NCI-H446 (cell line): ENCODE measurements around the gene GBF1.
"Not testable (repeated sequence)": the region's sequence is repeated elsewhere in the genome, so short reads cannot be mapped to it uniquely, and the experiment has no call there.

Experiments
- DNase-seq, 2 experiments: peaks; one replicate each; lab custom pipeline; 2025; lab: John Stamatoyannopoulos, UW

The GBF1 gene

GRCh38 chr10:102302611-102303010 is 57.3 kb downstream of the GBF1 start:
- DNase-seq = no peak

- DNase-seq = no peak
Measured at GRCh38 chr10:102306006-102306405, 60.7 kb downstream of the GBF1 start.

GRCh38 chr10:102306710-102307109 is 61.4 kb downstream of the GBF1 start:
- DNase-seq = no peak

- not testable (repeated sequence) for DNase-seq
Measured at GRCh38 chr10:102308318-102308717, 63.0 kb downstream of the GBF1 start.

GRCh38 chr10:102309236-102309635 is 63.9 kb downstream of the GBF1 start:
- no peak for DNase-seq

- no peak for DNase-seq
Measured at GRCh38 chr10:102309916-102310315, 64.6 kb downstream of the GBF1 start.

- no peak for DNase-seq
Measured at GRCh38 chr10:102310361-102311024, 65.2 kb downstream of the GBF1 start.

- no peak for DNase-seq
Measured at GRCh38 chr10:102311025-102311420, 65.7 kb downstream of the GBF1 start.

GRCh38 chr10:102312683-102313082 is 67.4 kb downstream of the GBF1 start:
- no peak for DNase-seq

- DNase-seq = no peak
Measured at GRCh38 chr10:102313221-102313896, 68.0 kb downstream of the GBF1 start.

- DNase-seq = no peak
Measured at GRCh38 chr10:102314801-102315200, 69.5 kb downstream of the GBF1 start.

GRCh38 chr10:102316421-102316820 is 71.1 kb downstream of the GBF1 start:
- no peak for DNase-seq

- DNase-seq = no peak
Measured at GRCh38 chr10:102322914-102323313, 77.6 kb downstream of the GBF1 start.

- no peak for DNase-seq
Measured at GRCh38 chr10:102324061-102324460, 78.7 kb downstream of the GBF1 start.

- DNase-seq = no peak
Measured at GRCh38 chr10:102326031-102326430, 80.7 kb downstream of the GBF1 start.

- DNase-seq = peak in 1 of 2 experiments; percentile 39
Measured at GRCh38 chr10:102327002-102327401, 81.7 kb downstream of the GBF1 start.

GRCh38 chr10:102327641-102328040 is 82.3 kb downstream of the GBF1 start:
- DNase-seq = no peak

- no peak for DNase-seq
Measured at GRCh38 chr10:102332772-102333171, 87.4 kb downstream of the GBF1 start.

GRCh38 chr10:102334101-102334500 is 88.8 kb downstream of the GBF1 start:
- peak in 1 of 2 experiments; percentile 20 for DNase-seq

- peak in 1 of 2 experiments; percentile 12 for DNase-seq
Measured at GRCh38 chr10:102335184-102335583, 89.9 kb downstream of the GBF1 start.

GRCh38 chr10:102341038-102341688 is 95.8 kb downstream of the GBF1 start:
- no peak for DNase-seq

- DNase-seq = no peak
Measured at GRCh38 chr10:102342458-102342857, 97.1 kb downstream of the GBF1 start.

- DNase-seq = no peak
Measured at GRCh38 chr10:102342958-102343357, 97.6 kb downstream of the GBF1 start.
